ENCODE measurements around the gene ACVR2A.

ACVR2A gene

DNA sequence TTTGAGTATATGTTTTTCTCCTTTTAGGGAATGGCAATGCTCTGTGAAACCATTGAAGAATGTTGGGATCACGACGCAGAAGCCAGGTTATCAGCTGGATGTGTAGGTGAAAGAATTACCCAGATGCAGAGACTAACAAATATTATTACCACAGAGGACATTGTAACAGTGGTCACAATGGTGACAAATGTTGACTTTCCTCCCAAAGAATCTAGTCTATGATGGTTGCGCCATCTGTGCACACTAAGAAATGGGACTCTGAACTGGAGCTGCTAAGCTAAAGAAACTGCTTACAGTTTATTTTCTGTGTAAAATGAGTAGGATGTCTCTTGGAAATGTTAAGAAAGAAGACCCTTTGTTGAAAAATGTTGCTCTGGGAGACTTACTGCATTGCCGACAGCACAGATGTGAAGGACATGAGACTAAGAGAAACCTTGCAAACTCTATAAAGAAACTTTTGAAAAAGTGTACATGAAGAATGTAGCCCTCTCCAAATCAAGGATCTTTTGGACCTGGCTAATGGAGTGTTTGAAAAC lies 82.3 kb downstream of the ACVR2A start:
- no peak for DNase-seq

DNA sequence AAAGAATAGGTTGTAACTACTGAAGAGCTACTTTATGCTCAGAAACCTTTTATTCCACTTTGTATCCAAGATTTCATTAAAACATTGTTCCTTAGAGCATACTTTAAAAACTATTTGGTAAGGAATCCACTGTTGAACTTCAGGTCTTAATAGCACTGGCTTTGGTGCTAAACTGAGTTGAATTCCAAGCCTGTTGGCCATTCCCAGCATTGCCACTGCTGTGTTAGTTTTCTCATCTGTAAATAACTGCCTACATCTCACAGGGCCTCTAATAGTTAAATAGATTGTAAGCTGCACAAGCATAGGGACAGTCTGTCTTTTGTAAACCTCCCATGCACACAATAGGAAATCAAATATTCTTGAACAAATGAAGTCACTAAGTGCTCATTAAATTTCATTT lies 89.1 kb downstream of the ACVR2A start:
- DNase-seq, result no peak

DNA sequence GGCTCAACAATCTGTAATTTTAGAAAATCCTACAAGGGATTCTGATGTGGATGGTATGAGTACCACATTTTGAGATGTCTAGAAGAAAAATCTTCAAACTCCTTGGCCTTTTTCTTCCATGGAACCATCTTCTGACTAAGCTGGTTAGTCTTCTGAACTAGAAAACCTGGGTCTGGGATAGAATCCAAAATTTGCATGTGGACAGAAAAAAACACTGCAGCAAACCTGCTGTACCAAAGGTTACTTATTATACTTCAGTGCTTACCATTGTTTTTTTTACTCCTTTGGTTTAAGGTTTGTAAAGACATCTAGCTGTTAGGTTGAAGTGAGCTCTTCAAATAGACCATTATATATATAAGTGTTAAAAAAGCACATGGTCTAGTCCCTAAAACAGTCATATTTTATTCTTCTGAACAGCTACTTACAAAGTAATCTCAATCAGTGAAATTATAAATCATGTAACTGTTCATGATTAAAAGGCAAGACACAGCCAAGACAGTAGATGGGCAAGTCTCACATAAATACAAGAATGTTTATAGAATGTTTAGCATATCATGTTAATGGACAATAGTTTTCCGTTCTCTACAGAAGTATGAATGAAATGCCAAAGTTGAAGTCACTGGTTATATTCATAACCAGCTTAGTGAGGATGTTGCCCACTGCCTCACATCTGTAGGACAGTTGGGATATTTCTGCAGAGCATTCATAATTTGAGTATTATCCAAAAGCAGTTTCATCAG lies 90.2 kb downstream of the ACVR2A start:
- no peak for DNase-seq

DNA sequence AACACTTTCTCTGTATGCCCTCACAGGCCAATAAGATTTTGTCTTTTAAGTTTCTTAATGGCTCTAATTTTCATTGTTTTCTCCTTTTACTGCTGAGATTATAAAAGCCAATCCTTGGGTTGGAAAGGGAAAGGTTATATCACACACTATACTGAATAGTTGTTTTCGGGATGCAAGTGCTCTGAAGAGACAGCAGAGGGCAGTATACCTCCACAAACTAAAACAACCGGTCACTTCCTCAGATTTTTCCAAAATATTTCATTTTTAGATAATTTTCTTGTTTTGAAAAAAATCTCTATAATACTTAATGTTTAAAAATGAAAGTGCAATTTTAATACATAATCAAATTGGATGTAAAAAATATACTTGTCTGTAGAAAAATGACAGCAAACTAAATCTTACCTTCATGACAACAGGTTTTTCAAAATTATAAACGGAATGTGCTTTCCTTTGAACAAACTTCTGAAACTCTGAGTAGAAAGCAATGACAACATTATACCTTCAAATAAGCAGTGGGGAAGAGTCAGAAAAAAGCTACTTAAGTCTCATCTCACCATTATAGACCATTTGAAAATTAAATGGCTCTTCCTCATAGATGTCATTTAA lies 93.0 kb downstream of the ACVR2A start:
- DNase-seq, result peak; percentile 42

DNA sequence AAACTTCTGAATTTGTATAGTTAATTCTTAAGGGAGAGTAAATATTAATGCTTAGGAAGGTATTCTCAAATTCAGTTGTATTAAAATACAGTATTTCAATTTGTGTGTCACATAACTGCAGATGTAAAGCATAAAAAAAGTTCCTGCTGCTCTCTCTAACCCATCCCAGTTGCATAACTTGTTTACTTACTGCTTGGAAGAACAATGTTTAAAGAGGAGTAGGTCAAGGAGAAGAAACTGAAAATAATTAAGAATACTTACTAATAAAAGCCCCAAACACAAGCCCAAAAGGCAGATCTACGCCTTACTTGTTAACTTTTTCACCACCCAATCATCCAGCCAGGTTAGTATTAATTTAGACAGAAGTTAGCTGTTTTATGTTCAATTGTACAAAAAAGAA lies 94.5 kb downstream of the ACVR2A start:
- DNase-seq, result no peak

DNA sequence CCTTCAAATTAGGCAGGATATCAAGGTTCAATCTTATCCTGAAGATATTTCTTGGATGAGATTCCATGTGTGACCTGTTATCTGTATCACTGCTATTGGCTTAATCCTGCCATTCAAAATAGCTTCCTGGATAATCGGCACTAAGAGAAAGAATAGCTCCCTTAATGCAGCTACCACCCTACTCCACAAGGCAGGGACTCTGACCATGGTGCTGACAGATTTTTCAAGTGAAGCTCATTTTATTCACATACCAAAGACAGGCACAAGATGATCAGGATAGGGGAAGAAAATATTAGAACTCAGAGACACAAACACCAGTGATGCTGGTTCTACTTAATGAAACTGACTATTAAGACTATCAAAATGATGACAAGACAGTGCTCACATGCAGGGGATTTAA lies 100.8 kb downstream of the ACVR2A start:
- no peak for DNase-seq

DNA sequence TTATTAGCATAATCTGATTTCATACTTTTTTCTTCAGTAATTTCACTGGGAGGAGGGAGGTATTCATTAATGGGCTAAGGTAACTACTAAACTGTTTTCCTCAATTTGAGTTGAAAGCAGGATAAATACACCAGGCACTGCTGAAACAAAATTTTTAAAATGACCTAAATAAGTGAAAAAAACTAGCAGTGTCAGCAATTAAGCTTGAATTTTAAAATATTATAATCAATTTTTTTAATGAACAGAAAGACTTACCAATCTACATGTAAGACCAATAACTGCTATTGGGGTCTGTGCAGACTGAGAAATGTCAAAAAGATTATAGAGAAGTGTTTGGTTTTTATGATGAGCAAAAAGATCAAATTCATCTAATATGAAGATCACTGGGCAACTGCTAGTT lies 107.3 kb downstream of the ACVR2A start:
- DNase-seq, result no peak

DNA sequence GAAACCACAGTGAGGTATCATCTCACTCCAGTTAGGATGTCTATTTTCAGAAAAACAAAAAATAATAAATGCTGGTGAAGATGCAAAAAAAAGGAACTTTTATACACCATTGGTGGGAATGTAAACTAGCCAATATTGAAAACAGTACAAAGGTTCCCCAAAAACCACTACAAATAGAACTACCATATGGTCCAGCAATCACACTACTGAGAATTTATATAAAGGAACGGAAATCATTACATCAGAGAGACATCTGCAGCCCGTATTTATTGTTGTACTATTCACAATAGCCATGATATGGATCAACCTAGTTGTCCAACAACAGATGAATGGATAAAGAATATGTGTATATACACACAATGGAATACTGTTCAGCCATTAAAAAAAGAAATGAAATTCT lies 123.7 kb downstream of the ACVR2A start:
- DNase-seq, result no peak

DNA sequence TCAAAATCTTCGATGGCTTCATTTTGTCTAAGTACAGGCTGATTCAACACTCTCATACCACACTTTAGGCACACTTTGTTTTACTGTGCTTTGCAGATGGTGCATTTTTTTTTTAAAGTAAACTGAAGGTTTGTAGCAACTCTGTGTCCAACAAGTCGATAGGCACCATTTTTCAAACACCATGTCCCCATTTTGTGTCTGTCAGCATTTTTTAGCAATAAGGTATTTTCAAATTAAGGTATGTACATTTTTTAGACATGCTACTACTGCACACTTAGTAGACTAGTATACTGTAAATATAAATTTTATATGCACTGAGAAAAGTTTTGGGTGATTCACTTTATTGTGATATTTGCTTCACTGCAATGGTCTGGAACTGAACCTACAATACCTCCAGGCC lies 131.3 kb downstream of the ACVR2A start:
- no peak for DNase-seq

DNA sequence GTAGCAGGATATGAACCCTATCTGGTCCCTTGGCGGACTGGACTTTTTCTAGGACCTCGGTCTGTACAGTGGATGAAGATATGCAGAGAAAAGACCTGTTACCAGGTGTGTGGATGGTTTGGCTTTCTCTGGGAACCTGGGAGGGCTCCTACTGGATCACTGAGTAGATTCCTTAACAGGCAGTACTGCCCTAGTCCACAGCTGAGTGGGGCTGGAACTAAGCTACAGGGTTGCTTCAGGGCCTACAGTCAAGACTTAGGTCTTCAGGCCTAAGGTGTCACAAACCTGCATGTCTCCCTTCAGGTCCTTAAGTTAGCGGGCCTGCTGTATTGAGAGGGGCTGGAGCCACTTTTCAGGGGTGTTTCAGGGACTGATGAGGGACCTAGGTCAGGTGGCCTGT lies 132.8 kb downstream of the ACVR2A start:
- DNase-seq, result no peak

Measured in NCI-H1092 treated with DMSO at 0.1 percent for 48 hours (cell line).